Duodenal mucosa (tissue), 2 donors: ENCODE results near the gene ANKRD16.
A peak's percentile ranks its signal among the peaks of the same experiment; 100 is the strongest.

Experiments
- H3K27ac ChIP-seq: one replicate; pipeline ENCODE4 v1.7.0; 2013; ENCODE audit warnings: low read depth, low read length
- H3K27me3 ChIP-seq, 2 donors: one replicate each; pipeline ENCODE4 v1.7.0; 2013; ENCODE audit warnings: low read length in 2 of 2, control low read depth in 1 of 2; ENCODE audit not compliant: insufficient read depth in 2 of 2, control insufficient read depth in 1 of 2
- H3K36me3 ChIP-seq, 2 donors: one replicate each; pipeline ENCODE4 v1.7.0; 2013; ENCODE audit warnings: low read length in 2 of 2, control low read depth in 1 of 2; ENCODE audit not compliant: insufficient read depth in 2 of 2, control insufficient read depth in 1 of 2
- H3K4me1 ChIP-seq, 2 donors: one replicate each; pipeline ENCODE4 v1.7.0; 2013; ENCODE audit warnings: low read length in 2 of 2, control low read depth in 1 of 2; ENCODE audit not compliant: insufficient read depth in 2 of 2, control insufficient read depth in 1 of 2
- H3K4me3 ChIP-seq, 2 donors: one replicate each; pipeline ENCODE4 v1.7.0; 2013; ENCODE audit warnings: low read length in 2 of 2, low read depth in 1 of 2
- H3K9ac ChIP-seq, 2 donors: one replicate each; pipeline ENCODE4 v1.7.0; 2013; ENCODE audit warnings: low read length in 2 of 2, low read depth in 1 of 2
- H3K9me3 ChIP-seq, 2 donors: one replicate each; pipeline ENCODE4 v1.7.0; 2013; ENCODE audit warnings: low read length in 2 of 2, control low read depth in 1 of 2; ENCODE audit not compliant: control insufficient read depth in 1 of 2

Gene ANKRD16

GRCh38 chr10:5895365-5895764, 5.7 kb upstream of the ANKRD16 start:
- no peak overlapping the region for H3K27ac ChIP-seq
- H3K4me1 ChIP-seq = peaks cover 23 to 29% of the 10 kb centered on the region in 2 donors
- no peaks in the 10 kb centered on the region for H3K27me3 ChIP-seq
- peaks cover 7 to 38% of the 10 kb centered on the region in 2 donors for H3K36me3 ChIP-seq
- no peak overlapping the region for H3K9ac ChIP-seq
- H3K9me3 ChIP-seq = peaks cover 0 to 4% of the 10 kb centered on the region in 2 donors
- no peak overlapping the region for H3K4me3 ChIP-seq

- no peak overlapping the region for H3K9ac ChIP-seq
- H3K27ac ChIP-seq = no peak overlapping the region
- peaks cover 7 to 38% of the 10 kb centered on the region in 2 donors for H3K36me3 ChIP-seq
- H3K4me1 ChIP-seq = peaks cover 23 to 29% of the 10 kb centered on the region in 2 donors
- no peaks in the 10 kb centered on the region for H3K27me3 ChIP-seq
- H3K4me3 ChIP-seq = no peak overlapping the region
- peaks cover 0 to 4% of the 10 kb centered on the region in 2 donors for H3K9me3 ChIP-seq
Observed at GRCh38 chr10:5894873-5895272, 5.2 kb upstream of the ANKRD16 start.

- Histone ChIP-seq H3K27me3 (no peaks in the 10 kb centered on the region), H3K36me3 (peaks cover 7 to 38% of the 10 kb centered on the region in 2 donors), H3K4me1 (peaks cover 23 to 29% of the 10 kb centered on the region in 2 donors), H3K27ac (no peak overlapping the region), H3K9me3 (peaks cover 0 to 4% of the 10 kb centered on the region in 2 donors), H3K4me3 (no peak overlapping the region), H3K9ac (no peak overlapping the region)
Observed at GRCh38 chr10:5894403-5894802, 4.7 kb upstream of the ANKRD16 start.

- Histone ChIP-seq H3K4me3 (no peak overlapping the region), H3K9ac (no peak overlapping the region), H3K27ac (no peak overlapping the region), H3K27me3 (no peaks in the 10 kb centered on the region), H3K4me1 (peaks cover 29 to 34% of the 10 kb centered on the region in 2 donors), H3K9me3 (peaks cover 0 to 4% of the 10 kb centered on the region in 2 donors), H3K36me3 (peaks cover 7 to 35% of the 10 kb centered on the region in 2 donors)
Observed at GRCh38 chr10:5893321-5893720, 3.6 kb upstream of the ANKRD16 start.

- peaks cover 7 to 30% of the 10 kb centered on the region in 2 donors for H3K36me3 ChIP-seq
- H3K4me1 ChIP-seq = peaks cover 36 to 43% of the 10 kb centered on the region in 2 donors
- no peaks in the 10 kb centered on the region for H3K27me3 ChIP-seq
- H3K4me3 ChIP-seq = no peak overlapping the region
- no peak overlapping the region for H3K9ac ChIP-seq
- H3K27ac ChIP-seq = no peak overlapping the region
- H3K9me3 ChIP-seq = no peaks in the 10 kb centered on the region
Observed at GRCh38 chr10:5892007-5892406, 2.3 kb upstream of the ANKRD16 start.

GRCh38 chr10:5891009-5891408, 1.3 kb upstream of the ANKRD16 start:
- H3K36me3 ChIP-seq = peaks cover 7 to 23% of the 10 kb centered on the region in 2 donors
- H3K27ac ChIP-seq = no peak overlapping the region
- H3K27me3 ChIP-seq = no peaks in the 10 kb centered on the region
- H3K4me3 ChIP-seq = peak overlapping the region; percentile 96 to 98
- H3K4me1 ChIP-seq = peaks cover 33 to 39% of the 10 kb centered on the region in 2 donors
- peak overlapping the region; percentile 80 to 91 for H3K9ac ChIP-seq
- H3K9me3 ChIP-seq = no peaks in the 10 kb centered on the region

- no peaks in the 10 kb centered on the region for H3K9me3 ChIP-seq
- H3K4me3 ChIP-seq = peak overlapping the region; percentile 96 to 98
- peak overlapping the region; percentile 57 for H3K27ac ChIP-seq
- no peaks in the 10 kb centered on the region for H3K27me3 ChIP-seq
- H3K9ac ChIP-seq = peak overlapping the region; percentile 80 to 91
- H3K4me1 ChIP-seq = peaks cover 37 to 43% of the 10 kb centered on the region in 2 donors
- H3K36me3 ChIP-seq = peaks cover 7 to 22% of the 10 kb centered on the region in 2 donors
Observed at GRCh38 chr10:5890452-5890915, 791 bp upstream of the ANKRD16 start.

- H3K4me1 ChIP-seq = peaks cover 38 to 40% of the 10 kb centered on the region in 2 donors
- H3K4me3 ChIP-seq = peak overlapping the region; percentile 85 to 90
- H3K9me3 ChIP-seq = no peaks in the 10 kb centered on the region
- peaks cover 2 to 17% of the 10 kb centered on the region in 2 donors for H3K36me3 ChIP-seq
- H3K27ac ChIP-seq = peak overlapping the region; percentile 34
- no peaks in the 10 kb centered on the region for H3K27me3 ChIP-seq
- H3K9ac ChIP-seq = peak overlapping the region; percentile 50 to 81
Observed at GRCh38 chr10:5888843-5889623, 660 bp downstream of the ANKRD16 start.

- no peak overlapping the region for H3K27ac ChIP-seq
- peak overlapping the region; percentile 85 to 90 for H3K4me3 ChIP-seq
- peaks cover 40 to 47% of the 10 kb centered on the region in 2 donors for H3K4me1 ChIP-seq
- H3K9ac ChIP-seq = peak overlapping the region; percentile 50 to 81
- no peaks in the 10 kb centered on the region for H3K9me3 ChIP-seq
- no peaks in the 10 kb centered on the region for H3K27me3 ChIP-seq
- peaks cover 0 to 18% of the 10 kb centered on the region in 2 donors for H3K36me3 ChIP-seq
Observed at GRCh38 chr10:5888351-5888750, 1.3 kb downstream of the ANKRD16 start.

- H3K4me1 ChIP-seq = peaks cover 42 to 54% of the 10 kb centered on the region in 2 donors
- H3K27ac ChIP-seq = no peak overlapping the region
- H3K4me3 ChIP-seq = peak overlapping the region in 1 of 2 donors; percentile 90
- no peaks in the 10 kb centered on the region for H3K27me3 ChIP-seq
- H3K9me3 ChIP-seq = no peaks in the 10 kb centered on the region
- no peak overlapping the region for H3K9ac ChIP-seq
- peaks cover 0 to 25% of the 10 kb centered on the region in 2 donors for H3K36me3 ChIP-seq
Observed at GRCh38 chr10:5887641-5888040, 2.1 kb downstream of the ANKRD16 start.
